ENCODE results near the gene IGF1. TPM values are rescaled to one million over a fixed set of nuclear protein-coding genes. Genes with fewer than 3 reads are reported as not detected.

Gene IGF1
- total RNA-seq, 1 experiment from 2014 or later, result 0.42 TPM

DNA sequence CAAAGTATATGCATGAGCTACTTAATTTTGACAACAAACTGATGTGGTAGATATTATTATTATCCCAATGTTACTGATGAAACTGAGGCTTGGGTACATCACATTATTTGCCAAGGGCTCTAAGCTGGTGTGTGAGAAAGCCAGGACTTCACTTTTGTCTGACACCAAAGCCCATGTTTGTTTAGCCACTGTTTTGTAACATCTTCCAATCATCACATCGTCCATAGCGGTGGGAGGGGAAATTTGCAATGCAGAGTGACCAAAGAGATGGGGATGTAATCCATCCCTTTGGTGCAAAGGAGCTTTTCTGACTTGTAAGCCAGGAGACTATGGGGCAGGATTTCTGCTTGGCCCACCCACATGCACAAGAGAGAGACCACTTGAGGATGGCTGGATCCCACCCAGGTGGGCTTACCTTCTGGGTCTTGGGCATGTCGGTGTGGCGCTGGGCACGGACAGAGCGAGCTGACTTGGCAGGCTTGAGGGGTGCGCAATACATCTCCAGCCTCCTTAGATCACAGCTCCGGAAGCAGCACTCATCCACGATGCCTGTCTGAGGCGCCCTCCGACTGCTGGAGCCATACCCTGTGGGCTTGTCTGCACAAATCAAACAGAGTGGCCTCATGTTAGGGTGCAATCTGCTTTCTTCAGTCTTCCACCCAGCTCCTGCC, 61.1 kb downstream of the IGF1 start (continued):
- TF ChIP-seq SP1 (IDR thresholded peaks at IDR 0.05; ENCODE audit: low read depth) (no peak), FOSL1 (IDR thresholded peaks at IDR 0.05; ENCODE audit: low read depth) (no peak), ZFX (IDR thresholded peaks at IDR 0.05) (no peak), SIN3A (IDR thresholded peaks at IDR 0.05; ENCODE audit: low read depth) (no peak), SRF (IDR thresholded peaks at IDR 0.05; ENCODE audit: low read depth) (no peak), ZNF274 (IDR thresholded peaks at IDR 0.05; ENCODE audit: low read depth, low read length) (no peak), EZH2phosphoT487 (IDR thresholded peaks at IDR 0.05; ENCODE audit: borderline replicate concordance) (no peak), POLR2A (IDR thresholded peaks at IDR 0.05; ENCODE audit: borderline replicate concordance, extremely low read depth, insufficient read depth, insufficient read length) (no peak), POLR2AphosphoS5 (IDR thresholded peaks at IDR 0.05; ENCODE audit: low read depth, low read length) (no peak), CBX3 (IDR thresholded peaks at IDR 0.05; ENCODE audit: low read depth) (no peak), EZH2 (IDR thresholded peaks at IDR 0.05) (no peak), ELF1 (IDR thresholded peaks at IDR 0.05; ENCODE audit: borderline replicate concordance, low read depth) (no peak), CEBPB (IDR thresholded peaks at IDR 0.05; ENCODE audit: low read depth) (no peak)
- TF ChIP-seq, protein P1, sequence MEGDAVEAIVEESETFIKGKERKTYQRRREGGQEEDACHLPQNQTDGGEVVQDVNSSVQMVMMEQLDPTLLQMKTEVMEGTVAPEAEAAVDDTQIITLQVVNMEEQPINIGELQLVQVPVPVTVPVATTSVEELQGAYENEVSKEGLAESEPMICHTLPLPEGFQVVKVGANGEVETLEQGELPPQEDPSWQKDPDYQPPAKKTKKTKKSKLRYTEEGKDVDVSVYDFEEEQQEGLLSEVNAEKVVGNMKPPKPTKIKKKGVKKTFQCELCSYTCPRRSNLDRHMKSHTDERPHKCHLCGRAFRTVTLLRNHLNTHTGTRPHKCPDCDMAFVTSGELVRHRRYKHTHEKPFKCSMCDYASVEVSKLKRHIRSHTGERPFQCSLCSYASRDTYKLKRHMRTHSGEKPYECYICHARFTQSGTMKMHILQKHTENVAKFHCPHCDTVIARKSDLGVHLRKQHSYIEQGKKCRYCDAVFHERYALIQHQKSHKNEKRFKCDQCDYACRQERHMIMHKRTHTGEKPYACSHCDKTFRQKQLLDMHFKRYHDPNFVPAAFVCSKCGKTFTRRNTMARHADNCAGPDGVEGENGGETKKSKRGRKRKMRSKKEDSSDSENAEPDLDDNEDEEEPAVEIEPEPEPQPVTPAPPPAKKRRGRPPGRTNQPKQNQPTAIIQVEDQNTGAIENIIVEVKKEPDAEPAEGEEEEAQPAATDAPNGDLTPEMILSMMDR (IDR thresholded peaks at IDR 0.05 in 2 of 3, conservative IDR thresholded peaks at IDR 0.05 in 1 of 3; ENCODE audit: borderline replicate concordance in 1 of 3, insufficient read depth in 1 of 3, low read depth in 2 of 3, low read length in 2 of 3), result no peak

DNA sequence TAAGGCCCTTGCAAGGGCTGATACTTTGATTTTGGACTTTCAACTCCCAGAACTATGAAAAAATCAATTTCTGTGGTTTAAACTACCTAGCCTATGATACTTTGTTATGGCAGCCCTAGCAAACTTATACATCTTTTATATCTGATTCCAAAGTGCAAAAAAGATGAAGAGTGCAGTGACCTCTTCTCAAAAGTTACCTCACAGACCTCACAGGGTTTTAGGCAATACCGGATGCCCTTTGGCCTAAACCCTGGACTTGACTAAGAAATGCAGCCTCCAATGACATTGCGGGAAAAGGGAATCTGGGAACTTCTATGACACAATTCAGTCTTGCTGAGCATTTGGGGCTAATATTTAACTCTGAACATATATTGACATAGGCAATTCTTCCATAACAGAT, 63.3 kb downstream of the IGF1 start:
- POLR2A ChIA-PET, result no interaction called here
- no TSS peak for BruUV-seq (replicated peaks)
- no peaks in the 10 kb centered on the region for H3K9me3 ChIP-seq (ENCODE audit: control insufficient read depth in 1 of 2, insufficient read depth in 1 of 2, low read depth in 1 of 2, low read length in 2 of 2)
- H3K4me2 ChIP-seq (ENCODE audit: low read length), result no peak overlapping the region
- RAD21 ChIA-PET (ENCODE audit: low non-redundant PET in 1 of 2, low total read pairs in 2 of 2, uncharacterized antibody in 2 of 2, unreplicated experiment in 2 of 2), result no interaction called here
- no peak overlapping the region for H2AFZ ChIP-seq (ENCODE audit: low read depth, low read length, poor library complexity, severe bottlenecking)
- no peaks in the 10 kb centered on the region for H3K36me3 ChIP-seq (ENCODE audit: control insufficient read depth in 1 of 2, insufficient read depth in 2 of 2, low read length in 2 of 2)
- H3K4me3 ChIP-seq (replicated peaks in 1 of 2; ENCODE audit: low read depth in 1 of 2, low read length in 2 of 2), result no peak overlapping the region
- H3K9me2 ChIP-seq (ENCODE audit: insufficient read depth), result no peaks in the 10 kb centered on the region
- H3K79me2 ChIP-seq (ENCODE audit: insufficient read depth, low read length), result no peaks in the 10 kb centered on the region
- DNase-seq (ENCODE audit: low read depth, low spot score) (no peak), ATAC-seq (no peak)
- H3K9ac ChIP-seq (ENCODE audit: low read length), result no peak overlapping the region
- intact Hi-C loops (cut with micrococcal nuclease), result no loop called here
- no peaks in the 10 kb centered on the region for H4K20me1 ChIP-seq (ENCODE audit: insufficient read depth)
- no peak overlapping the region for H3K27ac ChIP-seq (ENCODE audit: low read depth, low read length)
- no peaks in the 10 kb centered on the region for H3K27me3 ChIP-seq (ENCODE audit: insufficient read depth, low read length)
- CTCF ChIA-PET, result no interaction called here
- H3K4me1 ChIP-seq (ENCODE audit: control insufficient read depth in 1 of 2, insufficient read depth in 2 of 2, low read length in 2 of 2), result no peaks in the 10 kb centered on the region
- no peak for TF ChIP-seq SRF (IDR thresholded peaks at IDR 0.05; ENCODE audit: low read depth)
- TF ChIP-seq YY1 (IDR thresholded peaks at IDR 0.05; ENCODE audit: extremely low read depth, insufficient replicate concordance, low read depth, low read length), result no peak
- TF ChIP-seq, protein P2, sequence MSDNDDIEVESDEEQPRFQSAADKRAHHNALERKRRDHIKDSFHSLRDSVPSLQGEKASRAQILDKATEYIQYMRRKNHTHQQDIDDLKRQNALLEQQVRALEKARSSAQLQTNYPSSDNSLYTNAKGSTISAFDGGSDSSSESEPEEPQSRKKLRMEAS (IDR thresholded peaks at IDR 0.05), result no peak
- TF ChIP-seq CBX3 (IDR thresholded peaks at IDR 0.05; ENCODE audit: low read depth), result no peak
- TF ChIP-seq FOSL1 (IDR thresholded peaks at IDR 0.05; ENCODE audit: low read depth), result no peak
- TF ChIP-seq RAD21 (IDR thresholded peaks at IDR 0.05; ENCODE audit: low read depth), result no peak
- TF ChIP-seq, protein P1 (IDR thresholded peaks at IDR 0.05 in 2 of 3, conservative IDR thresholded peaks at IDR 0.05 in 1 of 3; ENCODE audit: borderline replicate concordance in 1 of 3, insufficient read depth in 1 of 3, low read depth in 2 of 3, low read length in 2 of 3), result no peak
- no peak for TF ChIP-seq SP1 (IDR thresholded peaks at IDR 0.05; ENCODE audit: low read depth)
- no peak for TF ChIP-seq ELF1 (IDR thresholded peaks at IDR 0.05; ENCODE audit: borderline replicate concordance, low read depth)
- no peak for TF ChIP-seq TCF7L2 (IDR thresholded peaks at IDR 0.05; ENCODE audit: borderline replicate concordance, extremely low read depth, insufficient read depth, insufficient read length)
- TF ChIP-seq SIN3A (IDR thresholded peaks at IDR 0.05; ENCODE audit: low read depth), result no peak
- TF ChIP-seq POLR2A (IDR thresholded peaks at IDR 0.05; ENCODE audit: borderline replicate concordance, extremely low read depth, insufficient read depth, insufficient read length), result no peak
- no peak for TF ChIP-seq EZH2phosphoT487 (IDR thresholded peaks at IDR 0.05; ENCODE audit: borderline replicate concordance)
